GM12891 (cell line): ENCODE measurements around the gene FREY1. TPM values are rescaled to one million over a fixed set of nuclear protein-coding genes. Genes with fewer than 3 reads are reported as not detected.

Experiments used
- DNase-seq: peaks from one replicate; pipeline ENCODE4 v3.0.0; 2011; ENCODE audit warnings: low spot score; ENCODE audit not compliant: insufficient read length
- FAIRE-seq: peaks from 2 replicates; lab custom pipeline; 2011; peaks lifted over from hg19 to GRCh38; lab: Jason Lieb, UNC
- PAX5 ChIP-seq: IDR thresholded peaks from 2 replicates; pipeline ENCODE4 v1.6.1; 2011; ENCODE audit warnings: low read length, moderate library complexity, mild to moderate bottlenecking; ENCODE audit not compliant: insufficient read depth, severe bottlenecking
- POLR2A ChIP-seq: IDR thresholded peaks from 2 replicates; pipeline ENCODE4 v1.6.1; 2011; ENCODE audit warnings: low read depth, low read length, control low read depth
- POLR2AphosphoS5 ChIP-seq: IDR thresholded peaks from 2 replicates; pipeline ENCODE4 v1.6.1; 2011; ENCODE audit warnings: low read depth, low read length, control low read depth
- POU2F2 ChIP-seq: IDR thresholded peaks from 2 replicates; pipeline ENCODE4 v1.6.1; 2011; ENCODE audit warnings: low read depth, mild to moderate bottlenecking, control low read depth, low read length, moderate library complexity
- SPI1 ChIP-seq: IDR thresholded peaks from 2 replicates; pipeline ENCODE4 v1.6.1; 2011; ENCODE audit warnings: low read depth, low read length, control low read depth
- TAF1 ChIP-seq: IDR thresholded peaks from 2 replicates; pipeline ENCODE4 v1.6.1; 2011; ENCODE audit warnings: low read depth, low read length, control low read depth
- polyA plus RNA-seq: library from polyadenylated mRNA; unstranded; fragments of >200 nt; gene quantifications from one replicate; pipeline ENCODE4 v1.2.1, GENCODE V29; 2012; ENCODE audit warnings: low read depth, missing spikeins, inconsistent platforms; ENCODE audit not compliant: missing spikeins

FREY1 gene
- not detected for polyA plus RNA-seq

GRCh38 chr11:45906965-45907611 is at the start of gene FREY1:
TSS of gene FREY1 (minus strand) at chr11:45907271. CDS start at chr11:45907245, 26 bp downstream.
- DNase-seq (no peak), FAIRE-seq (no peak)
- no peak for TF ChIP-seq SPI1
- 0 out of 2 replicates have a peak, but pooled peaks have one; percentile 11 for TF ChIP-seq POLR2AphosphoS5
- TF ChIP-seq POLR2A = peak; percentile 40; the same call in 1 of the 2 replicates
- no peak for TF ChIP-seq TAF1
- TF ChIP-seq PAX5 = no peak
- TF ChIP-seq POU2F2 = no peak

- DNase-seq (no peak), FAIRE-seq (no peak)
- no peak for TF ChIP-seq POU2F2
- TF ChIP-seq POLR2A = no peak
- TF ChIP-seq PAX5 = no peak
- no peak for TF ChIP-seq TAF1
- TF ChIP-seq POLR2AphosphoS5 = no peak
- TF ChIP-seq SPI1 = no peak
These were observed 42.9 kb upstream of the FREY1 start for GRCh38 chr11:45949992-45950407.

GRCh38 chr11:45948356-45948755 is 41.3 kb upstream of the FREY1 start:
- FAIRE-seq = no peak
- TF ChIP-seq POU2F2 (no peak), POLR2A (no peak), PAX5 (no peak), POLR2AphosphoS5 (no peak), SPI1 (no peak), TAF1 (no peak)
- no peak for DNase-seq

GRCh38 chr11:45947885-45948284 is 40.8 kb upstream of the FREY1 start:
- TF ChIP-seq POU2F2 (no peak), SPI1 (no peak), POLR2A (no peak), PAX5 (no peak), TAF1 (no peak), POLR2AphosphoS5 (no peak)
- no peak for FAIRE-seq

GRCh38 chr11:45945397-45945999 is 38.4 kb upstream of the FREY1 start:
- FAIRE-seq (no peak), DNase-seq (no peak)
- no peak for TF ChIP-seq POLR2AphosphoS5
- TF ChIP-seq SPI1 = no peak
- TF ChIP-seq PAX5 = no peak
- no peak for TF ChIP-seq TAF1
- no peak for TF ChIP-seq POU2F2
- TF ChIP-seq POLR2A = no peak

More at GRCh38 chr11:45947885-45948284, 40.8 kb upstream of the FREY1 start:
- DNase-seq = no peak

- TF ChIP-seq POLR2A (no peak), TAF1 (no peak), POLR2AphosphoS5 (no peak), POU2F2 (no peak), PAX5 (no peak), SPI1 (no peak)
- FAIRE-seq (no peak), DNase-seq (no peak)
These were observed 35.3 kb upstream of the FREY1 start for GRCh38 chr11:45942381-45942780.

GRCh38 chr11:45941285-45941684 is 34.2 kb upstream of the FREY1 start:
- no peak for TF ChIP-seq SPI1
- no peak for TF ChIP-seq POLR2A
- no peak for TF ChIP-seq POLR2AphosphoS5
- TF ChIP-seq PAX5 = no peak
- TF ChIP-seq POU2F2 = no peak
- no peak for TF ChIP-seq TAF1
- FAIRE-seq = no peak
- DNase-seq = no peak

GRCh38 chr11:45939836-45940235 is 32.8 kb upstream of the FREY1 start:
- DNase-seq (no peak), FAIRE-seq (no peak)
- no peak for TF ChIP-seq SPI1
- TF ChIP-seq POU2F2 = no peak
- no peak for TF ChIP-seq TAF1
- no peak for TF ChIP-seq PAX5
- TF ChIP-seq POLR2A = no peak
- no peak for TF ChIP-seq POLR2AphosphoS5

- FAIRE-seq = no peak
- DNase-seq = no peak
- TF ChIP-seq PAX5 = no peak
- no peak for TF ChIP-seq POLR2A
- TF ChIP-seq TAF1 = no peak
- no peak for TF ChIP-seq POU2F2
- TF ChIP-seq POLR2AphosphoS5 = no peak
- no peak for TF ChIP-seq SPI1
These were observed 30.8 kb upstream of the FREY1 start for GRCh38 chr11:45937916-45938315.
